Mucosa of descending colon (tissue), 3 donors: Measurements from ENCODE around the gene SDK1. TPM values are rescaled to one million over a fixed set of nuclear protein-coding genes. Genes with fewer than 3 reads are reported as not detected.

Experiments
- ATAC-seq: fragments of 200-7000 bp; cut with Tn5 transposase; one replicate; pipeline ENCODE4 v1.9.1; 2020; ENCODE audit warnings: mild to moderate bottlenecking, moderate library complexity
- DNase-seq, 3 donors: peaks; one replicate each; pipeline ENCODE4 v3.0.0-alpha.2; 2020
- H3K36me3 ChIP-seq: fragments of 200-600 bp; one replicate; pipeline ENCODE4 v1.8.0; 2021; ENCODE audit warnings: low read depth, mild to moderate bottlenecking
- H3K4me1 ChIP-seq: fragments of 200-600 bp; one replicate; pipeline ENCODE4 v1.8.0; 2021; ENCODE audit warnings: low read depth, mild to moderate bottlenecking
- H3K4me3 ChIP-seq: fragments of 200-600 bp; one replicate; pipeline ENCODE4 v1.8.0; 2021; ENCODE audit warnings: mild to moderate bottlenecking
- H3K9me3 ChIP-seq: fragments of 200-600 bp; one replicate; pipeline ENCODE4 v1.8.0; 2021; ENCODE audit warnings: mild to moderate bottlenecking
- CTCF ChIP-seq: fragments of 200-600 bp; IDR thresholded peaks from one replicate; pipeline ENCODE4 v1.8.0; 2022; ENCODE audit warnings: antibody characterized with exemption, mild to moderate bottlenecking
- intact Hi-C, 2 donors: fragments of 100-400 bp; cut with DNase I in 1 of 2; cut with micrococcal nuclease in 1 of 2; formaldehyde crosslinking; loops; one replicate each; pipeline versions ENCODE4 v1.11.0 to v1.11.1; 2022; cut with DNase I, micrococcal nuclease
- total RNA-seq, 3 donors: library from RNA; stranded (reverse); fragmentation: NEBNext Ultra II Directional in 2 of 3; extraction: Animal tissue kit (Norgen Biotek cat#: 25700) in 2 of 3; gene quantifications; one replicate each; pipeline versions ENCODE4 v1.2.1 to v1.2.4, GENCODE V29; 2021 to 2023
- donor health status: DM: no; HTN: no; CAD: no; lungs with moderate emphysema.
- donor health status: DM: no; HTN: no; CAD: no.
- donor health status: DM: no; HTN: yes; CAD: no.

Gene SDK1
- total RNA-seq, 3 donors from 2014 or later: 2.7 to 20.2 (median 4.2) TPM

- DNase-seq: peak in 1 of 3 donors; percentile 13
- TF ChIP-seq CTCF: no peak
- ATAC-seq: peak; percentile 58
- H3K9me3 ChIP-seq: no peaks in the 10 kb centered on the region
- intact Hi-C loops: no loop called here
- H3K36me3 ChIP-seq: no peaks in the 10 kb centered on the region
- no peaks in the 10 kb centered on the region for H3K4me1 ChIP-seq
- no peak overlapping the region for H3K4me3 ChIP-seq
These were observed 115.4 kb downstream of the SDK1 start for GRCh38 chr7:3416453-3416852.

GRCh38 chr7:3425087-3425486 is 124.0 kb downstream of the SDK1 start:
- intact Hi-C loops: no loop called here
- ATAC-seq (no peak), DNase-seq (no peak)
- Histone ChIP-seq H3K4me3 (no peak overlapping the region), H3K36me3 (no peaks in the 10 kb centered on the region), H3K4me1 (peaks cover 3% of the 10 kb centered on the region), H3K9me3 (no peaks in the 10 kb centered on the region)
- no peak for TF ChIP-seq CTCF

- no peak for DNase-seq
- H3K36me3 ChIP-seq: no peaks in the 10 kb centered on the region
- ATAC-seq: peak; percentile 66
- no peak for TF ChIP-seq CTCF
- H3K9me3 ChIP-seq: no peaks in the 10 kb centered on the region
- intact Hi-C loops: no loop called here
- H3K4me3 ChIP-seq: no peak overlapping the region
- peaks cover 3% of the 10 kb centered on the region for H3K4me1 ChIP-seq
These were observed 125.0 kb downstream of the SDK1 start for GRCh38 chr7:3426064-3426463.

GRCh38 chr7:3427957-3428356 is 126.9 kb downstream of the SDK1 start:
- ATAC-seq (no peak), DNase-seq (no peak)
- Histone ChIP-seq H3K4me3 (no peak overlapping the region), H3K36me3 (no peaks in the 10 kb centered on the region), H3K9me3 (no peaks in the 10 kb centered on the region), H3K4me1 (peaks cover 3% of the 10 kb centered on the region)
- intact Hi-C loops: no loop called here
- no peak for TF ChIP-seq CTCF

GRCh38 chr7:3429981-3430380 is 128.9 kb downstream of the SDK1 start:
- no peak for DNase-seq
- H3K9me3 ChIP-seq: no peaks in the 10 kb centered on the region
- intact Hi-C loops: no loop called here
- peaks cover 3% of the 10 kb centered on the region for H3K4me1 ChIP-seq
- TF ChIP-seq CTCF: no peak
- no peak for ATAC-seq
- no peaks in the 10 kb centered on the region for H3K36me3 ChIP-seq
- H3K4me3 ChIP-seq: no peak overlapping the region

GRCh38 chr7:3430588-3430987 is 129.5 kb downstream of the SDK1 start:
- intact Hi-C loops: no loop called here
- H3K9me3 ChIP-seq: no peaks in the 10 kb centered on the region
- peaks cover 3% of the 10 kb centered on the region for H3K4me1 ChIP-seq
- H3K36me3 ChIP-seq: no peaks in the 10 kb centered on the region
- DNase-seq (no peak), ATAC-seq (no peak)
- TF ChIP-seq CTCF: no peak
- no peak overlapping the region for H3K4me3 ChIP-seq
